HG02759 (cell line): ENCODE measurements around the gene LRP1B.
A peak's percentile ranks its signal among the peaks of the same experiment; 100 is the strongest.
"Not testable (repeated sequence)": the region's sequence is repeated elsewhere in the genome, so short reads cannot be mapped to it uniquely, and the experiment has no call there.

Source experiments
- ATAC-seq: cut with Tn5 transposase; IDR thresholded peaks from one replicate; pipeline ENCODE4 v1.9.1; 2021; ENCODE audit warnings: mild to moderate bottlenecking, moderate library complexity; ENCODE audit not compliant: unreplicated experiment

Gene LRP1B

GRCh38 chr2:140667203-140667602 lies 1463.6 kb downstream of the LRP1B start:
- no peak for ATAC-seq

DNA sequence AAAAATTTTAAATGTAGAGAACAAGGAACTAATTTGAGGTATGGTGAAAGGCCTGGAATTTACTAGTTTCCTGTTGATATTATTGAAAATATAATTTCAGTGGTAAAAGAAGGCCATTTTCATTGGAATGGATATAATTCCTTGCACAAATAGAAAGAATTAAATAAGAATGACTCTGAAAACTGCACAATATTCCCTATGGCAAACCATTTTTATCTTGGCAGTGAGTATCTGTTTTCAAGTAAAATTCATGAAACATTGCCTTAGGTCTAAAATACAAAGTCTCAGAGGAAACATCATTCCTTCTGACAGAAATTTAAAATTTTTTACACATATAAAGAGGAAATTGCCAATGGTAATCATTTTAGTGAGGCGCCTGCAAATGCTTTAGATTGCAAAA lies 1468.3 kb downstream of the LRP1B start:
- ATAC-seq: no peak

DNA sequence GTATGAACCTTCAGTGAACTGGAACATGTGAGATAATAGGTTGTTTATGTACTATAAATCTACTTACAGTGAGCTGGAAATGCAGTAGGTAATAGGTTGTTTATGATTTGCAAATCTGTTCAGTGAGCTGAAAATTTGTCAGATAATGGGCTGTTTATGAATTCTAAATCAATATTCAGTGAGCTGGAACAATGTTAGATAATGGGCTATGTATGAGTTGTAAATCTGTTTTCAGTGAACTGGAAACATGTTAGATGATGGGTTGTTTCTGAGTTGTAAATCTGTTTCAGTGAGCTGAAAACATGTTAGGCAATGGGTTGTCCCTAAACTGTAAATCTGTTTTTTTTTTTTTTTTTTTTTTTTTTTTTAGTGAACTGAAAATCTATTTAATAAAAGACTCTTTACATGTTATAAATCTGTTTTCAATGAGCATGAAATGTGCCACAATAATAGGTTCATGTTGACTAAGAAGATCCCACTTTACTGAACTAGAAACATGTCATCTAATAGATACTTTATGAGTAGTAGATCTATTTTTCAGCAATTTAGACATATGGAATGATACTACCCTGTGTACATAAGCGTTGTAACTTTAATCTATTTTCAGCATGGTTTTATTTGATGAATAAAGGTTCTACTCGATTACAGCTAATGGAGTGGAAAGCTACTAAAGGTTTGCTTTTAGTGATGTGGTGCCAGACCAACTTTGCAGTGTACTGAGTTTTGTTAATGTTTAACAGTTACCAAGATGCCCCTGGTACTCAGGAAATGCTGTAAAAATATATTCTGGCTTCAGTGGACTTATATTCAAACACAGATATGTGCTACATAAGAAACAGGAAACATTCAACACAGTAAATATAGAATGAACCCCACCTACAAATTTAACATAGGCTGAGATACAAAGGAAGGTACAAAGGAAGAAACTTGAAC lies 1471.8 kb downstream of the LRP1B start:
- ATAC-seq: no peak

- ATAC-seq: no peak
Observed at GRCh38 chr2:140657657-140658056, 1473.2 kb downstream of the LRP1B start.

DNA sequence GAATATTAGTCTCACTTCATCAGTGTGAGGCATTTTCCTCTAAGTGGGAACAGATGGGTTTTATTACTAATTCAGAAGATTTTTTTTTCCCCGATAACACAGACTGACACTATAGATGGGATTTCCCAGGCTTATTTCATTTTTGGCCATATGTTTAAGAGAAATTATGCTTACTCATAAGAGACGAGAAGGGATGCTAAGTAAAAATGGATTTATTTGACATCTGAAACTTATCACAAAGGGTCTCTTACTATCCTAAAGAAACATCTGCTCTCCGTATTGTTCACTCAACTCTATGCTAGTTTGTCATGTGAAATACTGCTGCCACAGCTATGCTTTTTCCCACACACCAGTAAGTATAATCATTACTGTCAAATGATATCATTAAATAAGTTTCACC lies 1476.3 kb downstream of the LRP1B start:
- no peak for ATAC-seq

GRCh38 chr2:140650825-140651224 lies 1480.0 kb downstream of the LRP1B start:
- ATAC-seq: no peak

DNA sequence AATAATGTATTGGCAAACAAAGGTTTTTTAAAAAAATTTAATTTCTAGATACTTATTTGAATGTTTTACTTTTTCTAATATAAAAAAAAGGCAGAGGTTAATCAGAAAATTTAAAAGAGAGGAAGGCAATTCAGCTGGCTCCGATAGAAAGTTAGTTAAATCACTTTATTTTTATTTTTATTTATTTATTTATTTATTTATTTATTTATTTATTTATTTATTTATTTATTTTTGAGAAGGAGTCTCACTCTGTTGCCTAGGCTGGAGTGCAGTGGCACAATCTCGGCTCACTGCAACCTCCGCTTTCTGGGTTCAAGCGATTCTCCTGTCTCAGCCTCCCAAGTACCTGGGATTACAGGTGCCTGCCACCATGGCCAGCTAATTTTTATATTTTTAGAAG lies 1480.7 kb downstream of the LRP1B start:
- ATAC-seq: not testable (repeated sequence)

DNA sequence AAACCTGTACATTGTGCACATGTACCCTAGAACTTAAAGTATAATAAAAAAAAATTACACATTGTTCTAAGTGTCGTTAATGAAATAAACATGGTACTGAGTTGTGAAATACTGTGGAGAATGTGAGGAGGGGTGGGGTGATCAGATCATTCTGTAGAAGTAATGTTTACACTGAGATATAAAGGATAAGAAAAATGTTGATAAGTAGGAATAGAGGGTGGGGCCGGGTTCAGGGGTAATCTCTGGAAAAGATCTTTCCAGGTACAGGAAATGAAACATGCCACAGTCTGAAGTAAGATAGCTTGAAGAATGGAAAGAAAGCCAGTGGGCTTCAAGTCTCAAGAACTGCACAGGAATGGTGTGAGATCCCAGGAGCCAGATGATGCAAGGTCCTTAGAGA lies 1482.4 kb downstream of the LRP1B start:
- ATAC-seq: no peak

DNA sequence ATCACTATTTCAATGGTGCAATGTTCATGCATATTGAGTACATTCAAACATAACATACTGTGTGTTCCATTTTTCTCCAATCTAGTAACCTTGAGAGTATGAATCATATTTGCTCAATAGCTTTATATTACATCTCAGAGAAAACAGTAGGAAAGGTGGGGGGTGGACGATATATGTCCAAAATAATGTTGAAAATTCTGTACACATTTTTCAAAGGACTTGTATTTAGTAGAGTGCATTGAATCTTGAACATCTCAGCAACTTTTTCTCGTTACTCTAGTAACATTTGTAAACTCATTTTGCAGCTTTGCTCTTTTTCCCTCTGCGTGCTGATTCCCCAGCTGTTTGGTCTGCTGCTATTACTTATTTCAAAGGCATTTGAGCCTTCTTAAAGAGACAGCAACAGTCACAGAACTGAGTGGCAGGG lies 1487.0 kb downstream of the LRP1B start:
- ATAC-seq: no peak

DNA sequence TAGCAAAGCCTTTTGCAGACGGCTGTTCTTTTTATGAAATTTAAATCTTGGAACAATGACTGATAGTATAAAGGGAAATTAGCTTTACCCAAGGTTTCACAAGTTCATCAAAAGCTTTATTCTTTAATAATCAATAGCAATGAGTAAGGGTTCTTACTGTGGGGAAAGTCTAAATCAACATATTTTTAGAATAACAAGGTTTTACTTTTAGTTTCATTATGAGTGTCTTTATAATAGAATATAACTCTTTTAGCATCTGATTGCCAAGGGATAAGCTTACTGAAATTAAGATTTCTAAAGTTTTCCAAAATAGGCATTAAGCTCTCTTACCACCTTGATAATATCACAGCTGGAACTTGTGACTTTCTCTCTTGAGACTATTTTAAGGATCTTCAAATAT lies 1489.7 kb downstream of the LRP1B start:
- no peak for ATAC-seq

DNA sequence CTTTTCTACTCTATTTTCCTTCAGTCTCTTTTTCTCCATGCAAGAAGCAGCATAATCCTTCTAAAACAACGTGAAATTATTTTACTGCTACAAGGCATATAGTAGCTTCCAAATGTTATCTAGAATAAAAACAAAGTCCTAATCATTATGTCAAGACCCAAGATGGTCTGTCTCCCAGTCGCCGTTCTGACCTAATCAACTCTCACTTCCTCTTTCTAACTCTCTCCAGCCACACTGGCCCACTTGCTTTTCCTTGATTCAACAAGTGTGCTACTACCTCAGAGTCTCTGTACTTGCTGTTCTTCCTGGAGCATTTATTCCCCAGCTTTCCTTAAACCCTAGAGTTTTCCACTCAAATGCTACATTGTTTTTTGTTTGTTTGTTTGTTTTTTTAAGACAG lies 1491.2 kb downstream of the LRP1B start:
- ATAC-seq: peak; percentile 73

GRCh38 chr2:140630557-140630956 lies 1500.3 kb downstream of the LRP1B start:
- no peak for ATAC-seq

DNA sequence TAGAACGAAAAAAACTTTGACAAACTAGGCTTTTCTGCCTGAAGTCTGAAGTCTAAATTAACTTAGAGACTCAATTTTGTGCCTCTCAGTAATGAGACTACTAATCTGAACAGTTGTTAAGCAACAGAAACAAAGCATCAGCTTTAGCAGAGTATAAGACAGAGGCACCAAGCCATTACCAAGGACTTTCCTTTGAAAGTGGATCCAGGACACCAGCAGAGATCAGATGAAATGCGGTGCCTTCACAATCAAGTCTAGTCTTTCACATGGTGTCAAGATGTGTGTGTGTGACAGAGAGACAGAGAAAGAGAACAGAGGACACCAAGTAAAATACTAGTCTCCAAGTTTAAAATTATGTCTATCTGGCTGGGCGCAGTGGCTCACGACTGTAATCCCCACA lies 1502.9 kb downstream of the LRP1B start:
- no peak for ATAC-seq

- ATAC-seq: no peak
Observed at GRCh38 chr2:140627136-140627535, 1503.7 kb downstream of the LRP1B start.

DNA sequence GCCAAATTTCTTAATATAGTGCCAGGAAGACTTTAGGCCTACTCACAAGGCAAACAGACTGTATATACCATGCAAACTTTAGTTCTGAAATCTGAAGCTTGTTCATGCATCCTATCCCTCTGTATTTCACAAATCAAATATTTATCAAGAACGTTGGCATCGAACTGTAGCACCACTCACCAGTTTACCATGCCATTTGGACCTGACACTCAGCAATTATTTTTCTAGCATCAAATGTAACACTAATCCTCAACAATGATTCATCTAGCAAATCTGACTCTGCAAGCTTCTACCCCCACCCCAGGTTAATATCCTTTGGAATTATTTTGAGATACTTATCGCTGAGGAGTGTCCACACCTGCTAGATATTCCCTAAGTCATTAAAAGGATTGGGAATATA lies 1506.6 kb downstream of the LRP1B start:
- ATAC-seq: no peak

DNA sequence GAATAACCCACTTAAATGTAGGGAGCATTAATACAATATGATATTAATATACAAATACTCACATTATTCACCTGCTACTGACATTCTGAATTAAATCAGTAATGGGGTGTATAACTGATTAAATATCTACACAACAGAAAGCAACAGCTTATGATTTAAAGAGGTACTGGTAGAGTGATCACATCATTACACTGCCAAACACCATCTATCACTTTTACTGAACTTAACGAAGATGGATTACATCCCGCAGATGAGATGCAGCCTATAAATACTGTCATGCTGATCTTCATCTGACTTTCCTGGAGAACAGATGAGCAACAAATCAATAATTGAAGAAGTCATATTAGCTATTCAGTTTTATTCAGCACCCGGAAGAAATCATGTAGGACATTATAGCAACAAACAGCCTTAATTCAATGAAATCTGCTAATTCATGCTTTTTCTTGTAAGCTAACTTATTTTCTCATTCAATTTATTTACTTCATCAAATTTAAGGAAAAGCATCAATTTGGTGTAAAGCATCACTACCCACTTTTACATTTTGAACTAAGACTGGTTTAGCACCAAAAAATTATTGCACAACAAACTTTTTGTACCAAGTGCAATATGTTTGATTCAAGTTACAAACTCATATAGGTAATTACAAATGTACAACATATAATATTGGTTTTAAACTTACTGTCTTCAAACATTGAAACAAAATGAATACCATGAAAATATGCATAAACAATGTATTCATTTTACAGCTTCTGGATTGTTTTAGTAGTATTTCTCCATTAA lies 1509.0 kb downstream of the LRP1B start:
- ATAC-seq: no peak

- no peak for ATAC-seq
Observed at GRCh38 chr2:140604788-140605187, 1526.0 kb downstream of the LRP1B start.

DNA sequence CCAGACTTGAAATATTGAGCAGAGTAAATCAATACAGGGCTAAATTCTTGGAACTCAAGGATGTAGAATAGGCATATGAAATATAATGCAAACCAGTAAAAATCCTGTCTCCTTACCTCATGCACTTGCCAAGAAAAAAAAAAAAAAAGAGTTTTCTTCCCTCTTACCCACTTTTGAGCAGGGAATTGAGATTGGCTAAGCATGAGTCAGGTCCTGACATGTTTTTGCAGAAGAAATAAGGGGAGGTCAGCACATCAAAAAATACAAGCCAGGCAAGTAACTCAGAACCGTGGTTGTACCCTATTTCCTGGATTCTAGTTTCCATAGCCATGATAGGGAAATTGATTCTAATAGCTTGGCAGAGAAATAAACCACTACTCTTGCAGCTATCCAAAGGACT lies 1526.7 kb downstream of the LRP1B start:
- ATAC-seq: no peak

GRCh38 chr2:140603416-140603815 lies 1527.4 kb downstream of the LRP1B start:
- ATAC-seq: no peak

DNA sequence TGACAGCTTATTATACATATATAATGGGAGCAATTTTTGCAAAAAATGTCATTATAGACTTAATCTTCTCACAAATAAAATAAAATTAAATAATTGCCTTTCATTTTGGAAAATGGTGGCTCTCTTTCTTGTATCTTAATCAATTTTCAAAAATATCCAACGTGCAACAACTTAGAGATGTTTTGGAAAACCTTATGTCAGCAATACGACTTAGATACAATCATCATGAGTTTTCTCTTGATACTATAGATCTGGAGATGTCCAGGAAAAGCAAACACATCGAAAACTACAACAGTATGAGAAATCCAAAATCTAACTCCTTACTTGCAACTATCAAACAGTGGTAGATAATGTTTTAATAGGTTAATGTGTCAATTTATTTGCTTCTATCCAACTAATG lies 1529.0 kb downstream of the LRP1B start:
- no peak for ATAC-seq

DNA sequence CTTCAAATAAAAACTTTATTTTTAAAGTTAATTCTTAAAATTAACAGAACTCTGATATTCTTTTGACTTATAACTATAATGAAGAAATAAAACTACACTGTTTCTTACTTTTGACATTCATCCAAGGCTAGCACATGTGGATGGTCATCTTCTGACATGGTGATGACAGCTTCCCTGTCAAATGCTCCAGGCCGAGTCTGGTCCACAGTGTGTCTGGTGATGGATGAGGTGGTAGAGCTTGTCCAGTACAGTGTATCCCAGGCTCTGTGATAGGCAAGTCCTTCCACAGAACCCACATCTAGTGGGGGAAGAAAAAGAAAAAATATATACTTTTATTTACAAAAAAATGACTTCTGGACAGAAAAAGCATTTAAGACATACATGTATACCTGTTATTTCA lies 1529.5 kb downstream of the LRP1B start:
- no peak for ATAC-seq

DNA sequence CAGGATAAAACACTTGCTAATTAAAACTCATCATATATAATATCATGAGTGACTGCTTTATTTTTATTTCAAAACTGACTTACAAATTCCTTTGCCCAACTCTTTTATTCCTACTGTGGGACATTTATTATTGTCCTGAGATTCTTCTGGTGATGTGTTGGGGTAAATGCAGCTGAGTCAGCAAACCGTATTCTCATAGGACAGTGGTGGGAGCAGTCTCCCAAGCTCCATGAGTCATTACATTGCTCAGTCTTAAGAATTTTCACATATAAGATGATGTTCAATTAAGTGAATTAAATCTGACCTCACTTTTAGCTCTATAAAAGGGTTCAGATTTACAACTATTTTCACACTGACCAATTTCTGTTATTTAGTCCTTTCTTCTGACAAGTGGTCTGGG lies 1530.7 kb downstream of the LRP1B start:
- no peak for ATAC-seq
